GM12875 (cell line): ENCODE results near the gene PEX13.
"Not testable (repeated sequence)": the region's sequence is repeated elsewhere in the genome, so short reads cannot be mapped to it uniquely, and the experiment has no call there.

Experiments used
- H3K4me3 ChIP-seq: one replicate; pipeline ENCODE4 v1.5.1; 2011; ENCODE audit warnings: low read depth, low read length, control low read depth
- CTCF ChIP-seq: IDR thresholded peaks from 2 replicates; pipeline ENCODE4 v1.5.1; 2011; ENCODE audit warnings: low read depth, mild to moderate bottlenecking, control low read depth, inconsistent platforms, low read length, moderate library complexity, borderline replicate concordance; ENCODE audit not compliant: insufficient read depth

Gene PEX13

GRCh38 chr2:61017003-61017555, 441 bp upstream of the PEX13 start:
- TF ChIP-seq CTCF, result no peak

GRCh38 chr2:61018318-61018755, 817 bp downstream of the PEX13 start:
- no peak for TF ChIP-seq CTCF
- H3K4me3 ChIP-seq, result peak overlapping the region; percentile 85

More at GRCh38 chr2:61017003-61017555, 441 bp upstream of the PEX13 start:
- peak overlapping the region; percentile 85 for H3K4me3 ChIP-seq

- TF ChIP-seq CTCF, result no peak
- peak overlapping the region; percentile 0 for H3K4me3 ChIP-seq
Measured at GRCh38 chr2:61018798-61019197, 1.3 kb downstream of the PEX13 start.

GRCh38 chr2:61021228-61021660, 3.7 kb downstream of the PEX13 start:
- no peak for TF ChIP-seq CTCF

GRCh38 chr2:61023670-61024069, 6.2 kb downstream of the PEX13 start:
- H3K4me3 ChIP-seq, result no peak overlapping the region
- TF ChIP-seq CTCF, result no peak

More at GRCh38 chr2:61021228-61021660, 3.7 kb downstream of the PEX13 start:
- no peak overlapping the region for H3K4me3 ChIP-seq

- H3K4me3 ChIP-seq, result no peak overlapping the region
- TF ChIP-seq CTCF, result no peak
Measured at GRCh38 chr2:61029533-61029932, 12.0 kb downstream of the PEX13 start.

- H3K4me3 ChIP-seq, result not testable (repeated sequence)
Measured at GRCh38 chr2:61034592-61034991, 17.1 kb downstream of the PEX13 start.

- not testable (repeated sequence) for H3K4me3 ChIP-seq
Measured at GRCh38 chr2:61036643-61037042, 19.1 kb downstream of the PEX13 start.
